ENCODE data around the gene TRIP13.

DNA sequence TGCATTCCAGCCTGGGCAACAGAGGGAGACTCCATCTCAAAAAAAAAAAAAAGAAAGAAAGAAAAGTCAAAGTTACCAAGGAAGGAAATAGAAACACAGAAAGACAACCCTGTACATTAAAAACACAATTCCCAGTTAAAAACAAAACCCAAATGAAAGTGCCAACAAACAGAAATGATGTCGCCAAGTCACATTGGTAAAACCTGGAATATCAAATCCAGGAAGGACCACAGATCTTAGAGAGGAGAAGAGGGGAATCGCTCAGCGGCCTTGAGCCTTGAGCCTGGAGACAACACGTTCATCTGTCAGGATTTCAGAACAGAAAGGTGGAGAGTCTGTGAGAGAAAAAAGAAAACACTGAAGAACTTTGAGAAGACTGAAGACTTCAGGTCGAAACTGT, 40.7 kb upstream of the TRIP13 start:
- TF ChIP-seq ZNF274 (IDR thresholded peaks at IDR 0.05; ENCODE audit: low read depth, low read length) (no peak), YY1 (IDR thresholded peaks at IDR 0.05; ENCODE audit: insufficient read depth, insufficient read length) (no peak)

All from NT2/D1 (cell line).